GM12878 (cell line): ENCODE measurements around the gene LEMD2. TPM values are rescaled to one million over a fixed set of nuclear protein-coding genes. Genes with fewer than 3 reads are reported as not detected.

ENCODE experiments used
- ATAC-seq: fragments of 200-7000 bp; cut with Tn5 transposase; 3 replicates; pipeline ENCODE4 v1.9.1; 2020; ENCODE audit warnings: mild to moderate bottlenecking, moderate library complexity
- BruUV-seq: library from RNA; stranded (reverse); fragments of 400-500 nt; replicated peaks from 2 replicates; lab custom pipeline; 2021; lab: Mats Ljungman, UMichigan
- CTCF ChIA-PET: fragments of 300-600 bp; sonication (Branson Sonifier 250); formaldehyde crosslinking; extraction: SDS; loops from one replicate; lab custom pipeline; 2021; ENCODE audit warnings: inconsistent platforms; lab: Yijun Ruan, JAX
- POLR2A ChIA-PET: fragments of 350-600 bp; formaldehyde crosslinking; extraction: SDS; loops from one replicate; lab custom pipeline; 2021; ENCODE audit warnings: inconsistent platforms; lab: Charles Lee
- RAD21 ChIA-PET: fragments of 300-600 bp; sonication (Branson Sonifier 250); formaldehyde crosslinking; loops from one replicate; lab custom pipeline; 2023; ENCODE audit warnings: antibody characterized with exemption; ENCODE audit not compliant: unreplicated experiment; lab: Charles Lee
- SMC1A ChIA-PET: fragments of 300-600 bp; sonication (Branson Sonifier 250); formaldehyde crosslinking; loops from one replicate; lab custom pipeline; 2023; ENCODE audit not compliant: unreplicated experiment, uncharacterized antibody; lab: Charles Lee
- DNase-seq: peaks from one replicate; pipeline ENCODE4 v3.0.0-alpha.2; 2011; ENCODE audit warnings: low read depth, low spot score
- FAIRE-seq: peaks from 3 replicates; lab custom pipeline; 2011; peaks lifted over from hg19 to GRCh38; lab: Jason Lieb, UNC
- H2AFZ ChIP-seq: 2 replicates; pipeline ENCODE4 v1.6.0; 2011; ENCODE audit warnings: low read depth, low read length, control low read depth; ENCODE audit not compliant: control insufficient read depth
- H3K27ac ChIP-seq: 2 replicates; pipeline ENCODE4 v1.5.1; 2011; ENCODE audit warnings: control low read depth; ENCODE audit not compliant: control insufficient read depth, insufficient read depth
- H3K27me3 ChIP-seq, 2 experiments: replicated peaks in 1 of 2; 2 replicates each; pipeline versions ENCODE4 v1.6.0 to v1.6.1; 2011; ENCODE audit warnings: low read length in 1 of 2; ENCODE audit not compliant: control insufficient read depth in 2 of 2, insufficient read depth in 2 of 2
- H3K36me3 ChIP-seq, 2 experiments: 2 replicates each; pipeline ENCODE4 v1.5.1; 2011; ENCODE audit warnings: low read length in 1 of 2; ENCODE audit not compliant: control insufficient read depth in 2 of 2, insufficient read depth in 2 of 2
- H3K4me1 ChIP-seq: 2 replicates; pipeline ENCODE4 v1.6.1; 2011; ENCODE audit warnings: mild to moderate bottlenecking, low read length, moderate library complexity, mixed read lengths; ENCODE audit not compliant: control insufficient read depth, insufficient read depth
- H3K4me2 ChIP-seq: 2 replicates; pipeline ENCODE4 v1.6.0; 2011; ENCODE audit warnings: control low read depth; ENCODE audit not compliant: control insufficient read depth, insufficient read depth
- H3K4me3 ChIP-seq: fragments of 200-600 bp; sonication (generic); 2 replicates; pipeline ENCODE4 v1.5.1; 2016
- H3K79me2 ChIP-seq: 2 replicates; pipeline ENCODE4 v1.6.0; 2011; ENCODE audit warnings: low read length; ENCODE audit not compliant: control insufficient read depth, insufficient read depth
- H3K9ac ChIP-seq: 2 replicates; pipeline ENCODE4 v1.8.0; 2011; ENCODE audit warnings: low read length, control low read depth, mixed read lengths; ENCODE audit not compliant: control insufficient read depth, insufficient read depth
- H3K9me3 ChIP-seq: replicated peaks from 3 replicates; pipeline ENCODE4 v1.5.1; 2011; ENCODE audit warnings: mild to moderate bottlenecking, low read length; ENCODE audit not compliant: control insufficient read depth, insufficient read depth
- H4K20me1 ChIP-seq: 2 replicates; pipeline ENCODE4 v1.6.0; 2011; ENCODE audit not compliant: control insufficient read depth, insufficient read depth
- BACH1 ChIP-seq: fragments of 450-650 bp; IDR thresholded peaks from 2 replicates; pipeline ENCODE4 v1.6.1; 2017; ENCODE audit warnings: mild to moderate bottlenecking, borderline replicate concordance
- POLR2A ChIP-seq: IDR thresholded peaks from 2 replicates; pipeline ENCODE4 v1.6.1; 2011; ENCODE audit warnings: low read depth, mild to moderate bottlenecking, low read length
- WGBS: methylation state at CpG from one replicate; pipeline ENCODE4 v1.1.6; 2016; ENCODE audit warnings: low lambda C conversion rate; ENCODE audit not compliant: insufficient replicate concordance, insufficient coverage; ENCODE audit errors: missing lambda C conversion rate; 5-methylcytosine and 5-hydroxymethylcytosine counted together
- in situ Hi-C: fragments of 300-500 bp; cut with MboI; formaldehyde crosslinking; loops from 9 replicates; pipeline ENCODE4 v1.14.3; 2018; ENCODE audit warnings: mixed read lengths
- intact Hi-C: fragments of 100-400 bp; cut with micrococcal nuclease; formaldehyde crosslinking; loops from one replicate; pipeline ENCODE4 v1.14.2; 2022; ENCODE audit not compliant: unreplicated experiment
- polyA plus RNA-seq, 11 experiments: library from polyadenylated mRNA; depleted of rRNA in 4 of 11; unstranded in 6 of 11; stranded (reverse) in 5 of 11; fragments of >200 nt; fragmentation: Nextera tagmentation in 4 of 11; fragmentation: Illumina TruSeq in 1 of 11; extraction: Ambion mirVana in 4 of 11; extraction: Trizol in 1 of 11; gene quantifications; 1 replicate in 1 of 11; 2 replicates in 10 of 11; pipeline versions ENCODE4 v1.2.1 to v1.2.3, GENCODE V29; 2011 to 2016; ENCODE audit warnings: inconsistent platforms in 2 of 11, missing spikeins in 2 of 11, low read depth in 1 of 11
- total RNA-seq, 4 experiments: library from RNA; depleted of rRNA in 3 of 4; stranded (reverse); fragments of >200 nt in 3 of 4; fragmentation: Illumina TruSeq in 1 of 4; extraction: Trizol in 1 of 4; gene quantifications; 2 replicates each; pipeline versions ENCODE4 v1.2.1 to v1.2.3, GENCODE V29; 2013 to 2021

The LEMD2 gene
- total and polyA plus RNA-seq, 10 of the 15 experiments (the other 5 are each of a cell fraction or from before 2014, with no cell fraction given), result 0.45 to 47.1 (median 22.8) TPM

GRCh38 chr6:33772082-33772830 is 16.7 kb downstream of the LEMD2 start:
- no peak overlapping the region for H3K9ac ChIP-seq
- no peak overlapping the region for H3K4me3 ChIP-seq
- no peaks in the 10 kb centered on the region for H3K9me3 ChIP-seq
- H3K27me3 ChIP-seq, result no peaks in the 10 kb centered on the region; a peak in 1 of 4 replicates
- SMC1A ChIA-PET, result interaction anchor here (0.8 to 2.6 kb wide), 5 partner anchors 15 to 255 kb away, joined by 3 to 9 read pairs (median 4); partner anchors contain the start of gene UQCC2
- H2AFZ ChIP-seq, result no peak overlapping the region
- TF ChIP-seq BACH1, result no peak
- 0 out of 2 replicates have a peak, but pooled peaks have one; percentile 0 for TF ChIP-seq POLR2A
- CTCF ChIA-PET, result interaction anchor here (0.5 to 5.9 kb wide), 13 partner anchors 7 to 524 kb away, joined by 3 to 40 read pairs (median 7); partner anchors contain the start of gene UQCC2
- H3K79me2 ChIP-seq, result no peaks in the 10 kb centered on the region
- intact Hi-C loops, result no loop called here
- H3K36me3 ChIP-seq, result peaks cover 7 to 14% of the 10 kb centered on the region in 2 experiments
- RAD21 ChIA-PET, result interaction anchor here (0.6 to 4.6 kb wide), 9 partner anchors 14 to 391 kb away, joined by 3 to 25 read pairs (median 4); partner anchors contain the start of gene UQCC2
- no peak overlapping the region for H3K4me2 ChIP-seq
- BruUV-seq, result no TSS peak
- H3K27ac ChIP-seq, result no peak overlapping the region
- POLR2A ChIA-PET, result interaction anchor here (1.4 kb wide), 1 partner anchor 255 kb away, joined by 3 read pairs; no protein-coding TSS in a partner anchor
- in situ Hi-C loops, result no loop called here
- WGBS, result 85% methylated on average over 24 of the region's 24 CpGs
- no peaks in the 10 kb centered on the region; the same call in 1 of the 2 replicates for H3K4me1 ChIP-seq
- ATAC-seq (peak; percentile 15), DNase-seq (no peak), FAIRE-seq (no peak)
- no peaks in the 10 kb centered on the region for H4K20me1 ChIP-seq
